Panc1 (cell line): ENCODE results near the gene STAT4. TPM values are rescaled to one million over a fixed set of nuclear protein-coding genes. Genes with fewer than 3 reads are reported as not detected.

ENCODE experiments used
- ATAC-seq: fragments of 200-7000 bp; cut with Tn5 transposase; 2 replicates; pipeline ENCODE4 v1.9.1; 2020; ENCODE audit warnings: mild to moderate bottlenecking, moderate library complexity
- BruUV-seq: library from RNA; stranded (reverse); fragments of 400-500 nt; replicated peaks from 2 replicates; lab custom pipeline; 2021; lab: Mats Ljungman, UMichigan
- CTCF ChIA-PET: fragments of 300-600 bp; sonication (Branson Sonifier 250); formaldehyde crosslinking; loops from one replicate; lab custom pipeline; 2022; ENCODE audit warnings: antibody characterized with exemption; lab: Charles Lee
- POLR2A ChIA-PET: fragments of 300-600 bp; sonication (Branson Sonifier 250); formaldehyde crosslinking; loops from one replicate; lab custom pipeline; 2022; ENCODE audit warnings: antibody characterized with exemption; lab: Charles Lee
- DNase-seq: peaks from one replicate; pipeline ENCODE4 v3.0.0-alpha.2; 2010; ENCODE audit warnings: low read depth, low spot score
- H3K27ac ChIP-seq: 2 replicates; pipeline ENCODE4 v1.5.1; 2011; ENCODE audit warnings: mild to moderate bottlenecking, low read length, inconsistent platforms
- H3K27me3 ChIP-seq: fragments of 200-500 bp; sonication (Bioruptor generic); 2 replicates; pipeline ENCODE4 v1.6.0; 2014; ENCODE audit warnings: low read length, inconsistent platforms; ENCODE audit not compliant: control insufficient read depth, insufficient read depth
- H3K36me3 ChIP-seq: fragments of 200-500 bp; sonication (Bioruptor generic); 2 replicates; pipeline ENCODE4 v1.5.1; 2014; ENCODE audit warnings: inconsistent platforms, mild to moderate bottlenecking, low read length, moderate library complexity; ENCODE audit not compliant: control insufficient read depth, insufficient read depth
- H3K4me1 ChIP-seq: 2 replicates; pipeline ENCODE4 v1.5.1; 2011; ENCODE audit warnings: inconsistent platforms, mild to moderate bottlenecking, low read length, moderate library complexity; ENCODE audit not compliant: control insufficient read depth, insufficient read depth
- H3K4me3 ChIP-seq, 2 experiments: 2 replicates each; pipeline ENCODE4 v1.5.1; 2011 to 2012; ENCODE audit warnings: low read depth in 2 of 2, low read length in 2 of 2, mild to moderate bottlenecking in 2 of 2, inconsistent platforms in 1 of 2, moderate library complexity in 1 of 2
- H3K9me3 ChIP-seq: fragments of 200-500 bp; sonication (Bioruptor generic); 2 replicates; pipeline ENCODE4 v1.5.1; 2014; ENCODE audit warnings: low read depth, mild to moderate bottlenecking, inconsistent platforms, low read length, moderate library complexity; ENCODE audit not compliant: control insufficient read depth, insufficient read depth
- POLR2AphosphoS5 ChIP-seq: IDR thresholded peaks from 2 replicates; pipeline ENCODE4 v1.6.1; 2012; ENCODE audit warnings: mild to moderate bottlenecking, low read depth, low read length, moderate library complexity
- SIN3A ChIP-seq: IDR thresholded peaks from 2 replicates; pipeline ENCODE4 v1.6.1; 2012; ENCODE audit warnings: low read depth, mild to moderate bottlenecking, low read length, moderate library complexity, borderline replicate concordance; ENCODE audit not compliant: insufficient read depth
- TCF7L2 ChIP-seq: IDR thresholded peaks from 2 replicates; pipeline ENCODE4 v1.6.1; 2011; ENCODE audit warnings: mild to moderate bottlenecking, low read depth, low read length, inconsistent platforms
- in situ Hi-C: cut with HindIII; loops from 2 replicates; pipeline ENCODE4 v1.10.0; 2016; ENCODE audit warnings: low sequenced_read_pairs, low pct_unique_long_range_greater_than_20kb
- intact Hi-C: fragments of 100-400 bp; cut with micrococcal nuclease; formaldehyde crosslinking; loops from one replicate; pipeline ENCODE4 v1.10.0; 2022; ENCODE audit not compliant: unreplicated experiment
- total RNA-seq: library from RNA; stranded (reverse); gene quantifications from one replicate; pipeline ENCODE4 v1.2.1, GENCODE V29; 2021; ENCODE audit not compliant: unreplicated experiment
- TF ChIP-seq, protein P1 (sequence below), 2 experiments: IDR thresholded peaks; 2 replicates each; pipeline ENCODE4 v1.6.1; 2011 to 2012; ENCODE audit warnings: low read depth in 2 of 2, control low read depth in 1 of 2, low read length in 1 of 2, mild to moderate bottlenecking in 1 of 2, moderate library complexity in 1 of 2; ENCODE audit not compliant: insufficient read depth in 1 of 2
- TF ChIP-seq, protein P2 (sequence below): fragments of 450-650 bp; IDR thresholded peaks from 2 replicates; pipeline ENCODE4 v1.5.1; 2017; ENCODE audit warnings: mild to moderate bottlenecking

The STAT4 gene
- total RNA-seq, 1 experiment from 2014 or later, result 0.05 TPM

DNA sequence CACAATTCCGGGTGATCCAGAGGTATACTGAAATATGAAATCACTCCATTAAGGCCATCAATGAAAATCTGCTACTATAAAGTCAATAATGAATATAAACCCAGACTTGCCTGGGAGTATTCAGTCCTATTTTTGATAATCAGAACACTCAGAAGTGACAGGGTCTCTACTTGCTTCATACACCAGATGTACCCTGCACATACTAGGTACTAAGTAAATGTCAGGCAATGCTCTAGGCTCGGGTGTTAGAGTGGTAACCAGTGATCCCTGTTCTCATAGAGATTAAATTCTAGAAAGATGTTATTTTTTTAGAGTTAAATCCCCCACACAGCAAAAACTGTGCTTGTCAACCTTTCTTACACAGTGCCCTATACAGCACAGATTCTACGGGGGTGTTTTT lies 149.2 kb downstream of the STAT4 start:
- Histone ChIP-seq H3K27ac (no peak overlapping the region), H3K27me3 (no peaks in the 10 kb centered on the region), H3K4me3 (no peak overlapping the region), H3K4me1 (no peaks in the 10 kb centered on the region), H3K9me3 (no peaks in the 10 kb centered on the region), H3K36me3 (peaks cover 54% of the 10 kb centered on the region)
- BruUV-seq, result no TSS peak
- CTCF ChIA-PET, result no interaction called here
- DNase-seq, result no peak
- POLR2A ChIA-PET, result no interaction called here
- TF ChIP-seq POLR2AphosphoS5 (no peak), TCF7L2 (no peak), SIN3A (no peak)
- TF ChIP-seq, protein P1, sequence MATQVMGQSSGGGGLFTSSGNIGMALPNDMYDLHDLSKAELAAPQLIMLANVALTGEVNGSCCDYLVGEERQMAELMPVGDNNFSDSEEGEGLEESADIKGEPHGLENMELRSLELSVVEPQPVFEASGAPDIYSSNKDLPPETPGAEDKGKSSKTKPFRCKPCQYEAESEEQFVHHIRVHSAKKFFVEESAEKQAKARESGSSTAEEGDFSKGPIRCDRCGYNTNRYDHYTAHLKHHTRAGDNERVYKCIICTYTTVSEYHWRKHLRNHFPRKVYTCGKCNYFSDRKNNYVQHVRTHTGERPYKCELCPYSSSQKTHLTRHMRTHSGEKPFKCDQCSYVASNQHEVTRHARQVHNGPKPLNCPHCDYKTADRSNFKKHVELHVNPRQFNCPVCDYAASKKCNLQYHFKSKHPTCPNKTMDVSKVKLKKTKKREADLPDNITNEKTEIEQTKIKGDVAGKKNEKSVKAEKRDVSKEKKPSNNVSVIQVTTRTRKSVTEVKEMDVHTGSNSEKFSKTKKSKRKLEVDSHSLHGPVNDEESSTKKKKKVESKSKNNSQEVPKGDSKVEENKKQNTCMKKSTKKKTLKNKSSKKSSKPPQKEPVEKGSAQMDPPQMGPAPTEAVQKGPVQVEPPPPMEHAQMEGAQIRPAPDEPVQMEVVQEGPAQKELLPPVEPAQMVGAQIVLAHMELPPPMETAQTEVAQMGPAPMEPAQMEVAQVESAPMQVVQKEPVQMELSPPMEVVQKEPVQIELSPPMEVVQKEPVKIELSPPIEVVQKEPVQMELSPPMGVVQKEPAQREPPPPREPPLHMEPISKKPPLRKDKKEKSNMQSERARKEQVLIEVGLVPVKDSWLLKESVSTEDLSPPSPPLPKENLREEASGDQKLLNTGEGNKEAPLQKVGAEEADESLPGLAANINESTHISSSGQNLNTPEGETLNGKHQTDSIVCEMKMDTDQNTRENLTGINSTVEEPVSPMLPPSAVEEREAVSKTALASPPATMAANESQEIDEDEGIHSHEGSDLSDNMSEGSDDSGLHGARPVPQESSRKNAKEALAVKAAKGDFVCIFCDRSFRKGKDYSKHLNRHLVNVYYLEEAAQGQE (IDR thresholded peaks at IDR 0.05; ENCODE audit: insufficient read depth in 1 of 2, low read depth in 2 of 2, low read length in 1 of 2), result no peak
- TF ChIP-seq, protein P2, sequence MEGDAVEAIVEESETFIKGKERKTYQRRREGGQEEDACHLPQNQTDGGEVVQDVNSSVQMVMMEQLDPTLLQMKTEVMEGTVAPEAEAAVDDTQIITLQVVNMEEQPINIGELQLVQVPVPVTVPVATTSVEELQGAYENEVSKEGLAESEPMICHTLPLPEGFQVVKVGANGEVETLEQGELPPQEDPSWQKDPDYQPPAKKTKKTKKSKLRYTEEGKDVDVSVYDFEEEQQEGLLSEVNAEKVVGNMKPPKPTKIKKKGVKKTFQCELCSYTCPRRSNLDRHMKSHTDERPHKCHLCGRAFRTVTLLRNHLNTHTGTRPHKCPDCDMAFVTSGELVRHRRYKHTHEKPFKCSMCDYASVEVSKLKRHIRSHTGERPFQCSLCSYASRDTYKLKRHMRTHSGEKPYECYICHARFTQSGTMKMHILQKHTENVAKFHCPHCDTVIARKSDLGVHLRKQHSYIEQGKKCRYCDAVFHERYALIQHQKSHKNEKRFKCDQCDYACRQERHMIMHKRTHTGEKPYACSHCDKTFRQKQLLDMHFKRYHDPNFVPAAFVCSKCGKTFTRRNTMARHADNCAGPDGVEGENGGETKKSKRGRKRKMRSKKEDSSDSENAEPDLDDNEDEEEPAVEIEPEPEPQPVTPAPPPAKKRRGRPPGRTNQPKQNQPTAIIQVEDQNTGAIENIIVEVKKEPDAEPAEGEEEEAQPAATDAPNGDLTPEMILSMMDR, result no peak
- in situ Hi-C loops (no loop called here), intact Hi-C loops (no loop called here)
- ATAC-seq, result no peak

DNA sequence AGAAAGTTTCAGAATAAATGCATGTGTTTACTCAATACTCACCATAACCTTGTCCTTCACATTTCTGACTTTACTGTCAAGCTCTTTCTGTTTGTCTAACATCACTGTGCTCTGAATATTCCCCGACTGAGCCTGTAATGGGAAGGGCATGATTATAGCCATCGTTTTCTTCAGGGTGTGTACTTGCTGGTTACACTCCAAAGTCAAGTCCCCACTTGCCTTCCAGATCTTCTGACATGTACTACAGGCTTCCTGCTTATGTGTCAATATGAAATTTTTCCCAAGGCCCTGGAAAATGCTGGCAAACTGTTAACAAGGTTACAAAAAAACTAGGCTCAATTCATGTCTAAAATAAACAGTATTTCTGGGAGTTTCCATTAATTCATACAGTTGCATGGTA lies 149.8 kb downstream of the STAT4 start:
- Histone ChIP-seq H3K4me1 (no peaks in the 10 kb centered on the region), H3K4me3 (no peak overlapping the region), H3K9me3 (no peaks in the 10 kb centered on the region), H3K27me3 (no peaks in the 10 kb centered on the region), H3K36me3 (peaks cover 54% of the 10 kb centered on the region), H3K27ac (no peak overlapping the region)
- BruUV-seq, result no TSS peak
- intact Hi-C loops (no loop called here), in situ Hi-C loops (no loop called here)
- ATAC-seq (no peak), DNase-seq (no peak)
- TF ChIP-seq SIN3A (no peak), POLR2AphosphoS5 (no peak), TCF7L2 (no peak)
- TF ChIP-seq, protein P1 (IDR thresholded peaks at IDR 0.05; ENCODE audit: insufficient read depth in 1 of 2, low read depth in 2 of 2, low read length in 1 of 2), result no peak
- TF ChIP-seq, protein P2, result no peak
- CTCF ChIA-PET, result no interaction called here
- POLR2A ChIA-PET, result no interaction called here
